Adrenal gland (tissue), 19 donors: ENCODE data around the gene TPST1. TPM values are rescaled to one million over a fixed set of nuclear protein-coding genes. Genes with fewer than 3 reads are reported as not detected.
"Not testable (repeated sequence)": the region's sequence is repeated elsewhere in the genome, so short reads cannot be mapped to it uniquely, and the experiment has no call there.

ENCODE experiments used
- DNase-seq, 7 donors: peaks; one replicate each; pipeline ENCODE4 v3.0.0-alpha.2; 2019 to 2020
- H3K27ac ChIP-seq, 5 donors: fragments of 200-600 bp; sonication (generic) in 4 of 5; 1 replicate in 3 of 5; 2 replicates in 2 of 5; pipeline versions ENCODE4 v1.5.1 to v1.8.0; 2016 to 2020; ENCODE audit warnings: mild to moderate bottlenecking in 1 of 5
- H3K27me3 ChIP-seq: fragments of 200-600 bp; 2 replicates; pipeline ENCODE4 v1.8.0; 2021
- H3K36me3 ChIP-seq, 2 donors: fragments of 200-600 bp; replicated peaks in 1 of 2; 1 replicate in 1 of 2; 2 replicates in 1 of 2; pipeline versions ENCODE4 v1.5.1 to v1.8.0; 2018 to 2022
- H3K4me1 ChIP-seq, 2 donors: fragments of 200-600 bp; replicated peaks in 1 of 2; 1 replicate in 1 of 2; 2 replicates in 1 of 2; pipeline versions ENCODE4 v1.5.1 to v1.8.0; 2018 to 2021
- H3K4me3 ChIP-seq, 4 donors: fragments of 200-600 bp; sonication (generic) in 3 of 4; one replicate each; pipeline ENCODE4 v1.5.1; 2016 to 2018
- H3K9me3 ChIP-seq, 3 donors: fragments of 200-600 bp; sonication (generic) in 1 of 3; replicated peaks in 1 of 3; 1 replicate in 2 of 3; 2 replicates in 1 of 3; pipeline versions ENCODE4 v1.5.1 to v1.8.0; 2016 to 2021
- POLR2A ChIP-seq, 2 donors: fragments of 450-650 bp; IDR thresholded peaks; one replicate each; pipeline ENCODE4 v1.6.1; 2017; ENCODE audit warnings: antibody characterized with exemption in 2 of 2, mild to moderate bottlenecking in 2 of 2, moderate library complexity in 1 of 2
- WGBS, 4 donors: extraction: QIAGEN DNeasy Blood & Tissue Kit in 2 of 4; methylation state at CpG; one replicate each; pipeline versions ENCODE4 v1.1.5 to v1.1.7; 2013 to 2017; 5-methylcytosine and 5-hydroxymethylcytosine counted together
- intact Hi-C, 2 donors: fragments of 100-400 bp; cut with DNase I; formaldehyde crosslinking; loops; one replicate each; pipeline versions ENCODE4 v1.14.1 to v1.15.0; 2022 to 2023
- long read RNA-seq, 10 donors: library from polyadenylated mRNA in 3 of 10; unstranded in 2 of 10; stranded (forward) in 1 of 10; transcript quantifications; one replicate each; pipeline ENCODE4 v2.0.0 and lab custom pipeline, GENCODE V29; 2021 to 2026
- polyA plus RNA-seq, 3 donors: library from polyadenylated mRNA; stranded (reverse); fragments of 200-250 nt in 2 of 3; fragments of 350-450 nt in 1 of 3; fragmentation: Illumina TruSeq in 1 of 3; extraction: RNeasy Lipid Tissue Mini Kit (QIAGEN cat#74804) in 1 of 3; gene quantifications; one replicate each; pipeline ENCODE4 v1.2.3, GENCODE V29; 2013 to 2014
- total RNA-seq, 9 donors: library from RNA; depleted of rRNA in 4 of 9; stranded (reverse); fragments of >200 nt in 4 of 9; fragments of 120-200 nt in 1 of 9; fragmentation: NEBNext Ultra II Directional in 1 of 9; extraction: Animal tissue kit (Norgen Biotek cat#: 25700) in 1 of 9; gene quantifications; one replicate each; pipeline versions ENCODE4 v1.1.0 to v1.2.4, GENCODE V29; 2013 to 2023
- TF ChIP-seq, protein P1 (sequence below), 6 experiments: fragments of 450-650 bp in 4 of 6; fragments of 200-600 bp in 2 of 6; sonication (generic) in 1 of 6; IDR thresholded peaks; 1 replicate in 5 of 6; 2 replicates in 1 of 6; pipeline versions ENCODE4 v1.5.1 to v1.8.0; 2016 to 2021; ENCODE audit warnings: antibody characterized with exemption in 6 of 6, mild to moderate bottlenecking in 2 of 6, moderate library complexity in 1 of 6
- donor health status: healthy with polysubstance abuse.
- donor health status: Bipolar disorder and iron deficiency.
- donor health status: DM: yes; HTN: yes; CAD: no.
- donor health status: DM: no; HTN: no; CAD: no.
- donor health status: DM: no; HTN: no; CAD: no.
- donor health status: DM: yes; HTN: yes; CAD: no.

Gene TPST1
- total RNA-seq, result 10 to 100 TPM; 22.8 to 70.2 (median 31.5) TPM
- 10 to 100 TPM in 1 of 3 donors, 1 to 10 TPM in 2; 6.8 to 22.3 (median 7.5) TPM for polyA plus RNA-seq
- long read RNA-seq, donor 1, transcript TPST1-201 (6 exons, 2,116 nt), result major isoform, 5 of 19 reads
- long read RNA-seq, donor 1, partial matches to known transcripts, result 14 of 19 reads
- long read RNA-seq, donor 1, other reads (novel, unspliced or antisense), result 0 of 19 reads
- long read RNA-seq, donor 2, result 0 reads
- long read RNA-seq, donor 3, transcript TPST1-201 (6 exons, 2,116 nt), result major isoform, 6 of 6 reads
- long read RNA-seq, donor 3, partial matches to known transcripts, result 0 of 6 reads
- long read RNA-seq, donor 3, other reads (novel, unspliced or antisense), result 0 of 6 reads
- long read RNA-seq, donor 4, transcript TPST1-201 (6 exons, 2,116 nt), result major isoform, 31 of 37 reads
- long read RNA-seq, donor 4, partial matches to known transcripts, result 3 of 37 reads
- long read RNA-seq, donor 4, other reads (novel, unspliced or antisense), result 3 of 37 reads
- long read RNA-seq, donor 5, transcript TPST1-201 (6 exons, 2,116 nt), result major isoform, 58 of 71 reads
- long read RNA-seq, donor 5, partial matches to known transcripts, result 3 of 71 reads
- long read RNA-seq, donor 5, other reads (novel, unspliced or antisense), result 10 of 71 reads
- long read RNA-seq, donor 6, transcript TPST1-201 (6 exons, 2,116 nt), result major isoform, 12 of 17 reads
- long read RNA-seq, donor 6, partial matches to known transcripts, result 1 of 17 reads
- long read RNA-seq, donor 6, other reads (novel, unspliced or antisense), result 4 of 17 reads
- long read RNA-seq, donor 7, partial matches to known transcripts, result 0 of 2 reads
- long read RNA-seq, donor 7, other reads (novel, unspliced or antisense), result 0 of 2 reads
- long read RNA-seq, donor 8, partial matches to known transcripts, result 8 of 10 reads
- long read RNA-seq, donor 8, other reads (novel, unspliced or antisense), result 0 of 10 reads
- long read RNA-seq, donor 9, result 0 reads
- long read RNA-seq, donor 10, transcript TPST1-201 (6 exons, 2,116 nt), result major isoform, 9 of 9 reads
- long read RNA-seq, donor 10, partial matches to known transcripts, result 0 of 9 reads
- long read RNA-seq, donor 10, other reads (novel, unspliced or antisense), result 0 of 9 reads

DNA sequence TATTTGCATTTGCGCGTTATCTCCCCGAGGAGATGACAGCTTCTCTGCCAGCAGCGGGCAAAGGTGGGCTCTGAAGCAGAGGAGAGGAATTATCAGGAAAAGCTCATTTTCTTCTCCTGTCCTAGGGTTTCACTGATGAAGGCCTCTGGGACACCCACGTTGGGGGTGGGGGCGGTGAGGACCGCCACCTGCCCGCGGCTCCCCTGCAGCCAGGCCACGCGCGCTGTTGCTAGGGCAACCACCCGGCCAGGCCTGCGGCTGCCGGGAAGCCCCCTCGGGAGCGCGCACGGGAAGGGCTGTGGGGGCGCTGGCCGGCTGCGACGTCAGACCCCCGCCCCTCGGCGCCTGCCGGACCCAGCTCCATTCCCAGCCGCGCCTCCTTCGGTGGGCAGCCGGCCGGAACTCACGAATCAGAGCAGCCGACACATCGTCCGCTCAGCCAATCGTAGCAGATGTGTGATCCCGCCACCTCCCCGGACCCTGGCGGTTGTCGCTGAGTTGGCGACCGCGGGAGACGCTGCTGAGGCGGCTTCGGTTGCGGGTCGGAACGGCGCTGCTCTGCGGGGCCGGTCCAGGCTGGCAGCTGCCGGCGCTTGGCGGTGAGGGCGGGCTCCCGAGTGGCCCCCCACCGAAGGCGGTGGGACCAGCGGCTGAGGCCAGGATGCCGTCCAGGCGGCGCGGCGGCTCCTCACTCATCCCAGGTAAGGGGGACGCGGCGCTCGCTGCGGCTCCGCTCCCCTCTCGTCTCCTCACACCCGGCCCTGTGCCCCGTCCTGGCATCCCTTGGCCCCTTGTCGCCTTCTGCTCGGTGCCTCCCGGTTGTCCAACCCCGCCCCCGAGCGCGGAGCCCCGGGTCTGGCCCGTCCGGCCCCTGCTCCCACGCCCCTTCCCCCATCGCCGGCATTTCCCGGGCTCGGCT is at the start of gene TPST1:
Gene TPST1 (plus strand): TSS at position 513 of the 919 bp plus-strand sequence. CDS start 35,092 bp downstream, outside the sequence.
- peak within 1 kb of the TSS; percentile 17 to 99 (median 87) for H3K4me3 ChIP-seq
- TF ChIP-seq, protein P1, sequence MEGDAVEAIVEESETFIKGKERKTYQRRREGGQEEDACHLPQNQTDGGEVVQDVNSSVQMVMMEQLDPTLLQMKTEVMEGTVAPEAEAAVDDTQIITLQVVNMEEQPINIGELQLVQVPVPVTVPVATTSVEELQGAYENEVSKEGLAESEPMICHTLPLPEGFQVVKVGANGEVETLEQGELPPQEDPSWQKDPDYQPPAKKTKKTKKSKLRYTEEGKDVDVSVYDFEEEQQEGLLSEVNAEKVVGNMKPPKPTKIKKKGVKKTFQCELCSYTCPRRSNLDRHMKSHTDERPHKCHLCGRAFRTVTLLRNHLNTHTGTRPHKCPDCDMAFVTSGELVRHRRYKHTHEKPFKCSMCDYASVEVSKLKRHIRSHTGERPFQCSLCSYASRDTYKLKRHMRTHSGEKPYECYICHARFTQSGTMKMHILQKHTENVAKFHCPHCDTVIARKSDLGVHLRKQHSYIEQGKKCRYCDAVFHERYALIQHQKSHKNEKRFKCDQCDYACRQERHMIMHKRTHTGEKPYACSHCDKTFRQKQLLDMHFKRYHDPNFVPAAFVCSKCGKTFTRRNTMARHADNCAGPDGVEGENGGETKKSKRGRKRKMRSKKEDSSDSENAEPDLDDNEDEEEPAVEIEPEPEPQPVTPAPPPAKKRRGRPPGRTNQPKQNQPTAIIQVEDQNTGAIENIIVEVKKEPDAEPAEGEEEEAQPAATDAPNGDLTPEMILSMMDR (IDR thresholded peaks at IDR 0.05), result peak; percentile 41 to 89 (median 70)
- peak; percentile 93 to 94 for TF ChIP-seq POLR2A (IDR thresholded peaks at IDR 0.05)
- peak within 1 kb of the TSS in 3 of 5 donors; percentile 62 to 87 (median 76) for H3K27ac ChIP-seq
- 0 to 1% (median 1%) methylated on average over 21 to 90 of the region's 90 CpGs for WGBS, 4 donors
- DNase-seq, result peak; percentile 87 to 96 (median 91)
- H3K27me3 ChIP-seq, result no peaks in the 10 kb centered on the region
- intact Hi-C loops, result loop anchor here in 1 of 2 donors (10.0 kb wide), 1 partner anchor 60 kb away; no protein-coding TSS in a partner anchor
- peaks cover 13 to 25% of the 10 kb centered on the region in 2 donors for H3K4me1 ChIP-seq
- no peaks in the 10 kb centered on the region for H3K36me3 ChIP-seq
- no peaks in the 10 kb centered on the region for H3K9me3 ChIP-seq

DNA sequence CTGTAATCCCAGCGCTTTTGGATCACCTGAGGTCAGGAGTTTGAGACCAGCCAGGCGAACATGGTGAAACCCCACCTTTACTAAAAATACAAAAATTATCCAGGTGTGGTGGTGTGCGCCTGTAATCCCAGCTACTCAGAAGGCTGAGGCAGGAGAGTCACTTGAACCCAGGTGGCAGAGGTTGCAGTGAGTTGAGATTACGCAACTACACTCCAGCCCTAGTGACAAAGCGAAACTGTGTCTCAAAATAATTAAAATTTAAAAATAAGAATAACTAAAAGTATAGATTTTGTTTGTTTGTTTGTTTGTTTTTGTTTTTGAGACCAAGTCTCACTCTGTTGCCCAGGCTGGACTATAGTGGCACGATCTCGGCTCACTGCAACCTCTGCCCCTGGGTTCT is 49.1 kb upstream of the TPST1 start:
- H3K27me3 ChIP-seq, H3K9me3 ChIP-seq, H3K27ac ChIP-seq, intact Hi-C loops, DNase-seq, H3K4me3 ChIP-seq: not testable (repeated sequence)
- WGBS, 4 donors, result 96 to 97% (median 97%) methylated on average over 7 of the region's 7 CpGs
- Histone ChIP-seq H3K36me3 (peaks cover 0 to 43% of the 10 kb centered on the region in 2 donors), H3K4me1 (peaks cover 22% of the 10 kb centered on the region in 2 donors)

DNA sequence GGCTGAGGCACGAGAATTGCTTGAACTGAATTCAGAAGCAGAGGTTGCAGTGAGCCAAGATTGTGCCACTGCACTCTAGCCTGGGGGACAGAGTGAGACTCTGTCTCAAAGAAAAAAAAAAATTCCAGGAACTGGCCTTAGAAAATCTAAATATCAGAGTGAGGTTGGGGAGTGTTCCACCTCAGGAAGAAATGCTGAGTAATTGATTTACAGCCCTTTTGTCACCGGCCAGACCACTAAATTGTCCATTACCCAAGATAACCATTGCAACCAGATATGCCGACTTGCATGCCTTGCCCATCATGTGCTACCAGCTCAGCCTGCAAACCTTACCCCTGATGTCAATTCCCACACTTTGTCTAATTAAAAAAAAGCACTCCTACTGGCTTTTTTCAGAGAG is 48.1 kb upstream of the TPST1 start:
- peaks cover 13% of the 10 kb centered on the region in 2 donors for H3K4me1 ChIP-seq
- peaks cover 0 to 41% of the 10 kb centered on the region in 2 donors for H3K36me3 ChIP-seq
- intact Hi-C loops, result no loop called here
- no peak for DNase-seq
- WGBS, 4 donors, result 80 to 85% (median 83%) methylated on average over 3 of the region's 3 CpGs
- no peak overlapping the region for H3K4me3 ChIP-seq
- no peak for TF ChIP-seq POLR2A (IDR thresholded peaks at IDR 0.05)
- TF ChIP-seq, protein P1 (IDR thresholded peaks at IDR 0.05), result no peak
- H3K27ac ChIP-seq, result no peak overlapping the region
- H3K9me3 ChIP-seq, result no peaks in the 10 kb centered on the region
- H3K27me3 ChIP-seq, result no peaks in the 10 kb centered on the region

DNA sequence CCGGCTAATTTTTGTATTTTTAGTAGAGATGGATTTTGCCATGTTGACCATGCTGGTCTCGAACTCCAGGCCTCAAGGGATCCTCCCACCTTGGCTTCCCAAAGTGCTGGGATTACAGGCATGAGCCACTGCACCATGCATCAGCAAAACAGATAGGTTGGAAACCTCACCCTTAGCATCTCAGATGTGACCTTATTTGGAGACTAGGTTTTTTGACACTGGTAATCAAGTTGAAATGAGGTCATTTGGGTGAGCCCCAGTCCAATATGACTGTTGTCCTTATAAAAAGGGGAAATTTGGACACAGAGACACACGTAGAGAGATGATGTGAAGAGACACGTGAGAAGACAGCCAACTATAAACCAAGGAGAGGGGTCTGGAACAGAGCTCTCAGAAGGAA is 42.5 kb upstream of the TPST1 start:
- WGBS, 4 donors, result 85 to 86% (median 85%) methylated on average over 4 of the region's 4 CpGs
- H3K9me3 ChIP-seq, result no peaks in the 10 kb centered on the region
- DNase-seq, result no peak
- no peak overlapping the region for H3K27ac ChIP-seq
- TF ChIP-seq, protein P1 (IDR thresholded peaks at IDR 0.05), result no peak
- TF ChIP-seq POLR2A (IDR thresholded peaks at IDR 0.05), result no peak
- intact Hi-C loops, result no loop called here
- H3K27me3 ChIP-seq, result no peaks in the 10 kb centered on the region
- no peak overlapping the region for H3K4me3 ChIP-seq
- no peaks in the 10 kb centered on the region for H3K36me3 ChIP-seq
- H3K4me1 ChIP-seq, result peaks cover 0 to under 1% of the 10 kb centered on the region in 2 donors
